Stimulated activated CD8-positive, alpha-beta memory T cell treated with anti-CD3 and anti-CD28 coated beads, Interleukin-7, amount 100 ng/mL, for 24 hours (primary cell): ENCODE results near the gene CTDP1.

Source experiments
- DNase-seq: peaks from one replicate; pipeline ENCODE4 v3.0.0-alpha.2; 2020; ENCODE audit warnings: low read depth

Gene CTDP1

GRCh38 chr18:79679552-79680099 lies at the start of gene CTDP1:
CTDP1 (plus strand) TSS chr18:79679803; CDS start chr18:79679948, 145 bp downstream.
- peak; percentile 76 for DNase-seq

GRCh38 chr18:79630281-79631095 lies 49.1 kb upstream of the CTDP1 start:
- no peak for DNase-seq

- DNase-seq = no peak
Observed at GRCh38 chr18:79631096-79631507, 48.5 kb upstream of the CTDP1 start.

GRCh38 chr18:79631761-79632446 lies 47.7 kb upstream of the CTDP1 start:
- DNase-seq = no peak

GRCh38 chr18:79632765-79633164 lies 46.8 kb upstream of the CTDP1 start:
- no peak for DNase-seq

GRCh38 chr18:79634186-79634585 lies 45.4 kb upstream of the CTDP1 start:
- DNase-seq = no peak

GRCh38 chr18:79634593-79635426 lies 44.8 kb upstream of the CTDP1 start:
- DNase-seq = no peak

GRCh38 chr18:79635427-79635726 lies 44.2 kb upstream of the CTDP1 start:
- no peak for DNase-seq

GRCh38 chr18:79637181-79637920 lies 42.3 kb upstream of the CTDP1 start:
- DNase-seq = no peak

GRCh38 chr18:79637921-79638909 lies 41.4 kb upstream of the CTDP1 start:
- no peak for DNase-seq

GRCh38 chr18:79639072-79639829 lies 40.4 kb upstream of the CTDP1 start:
- no peak for DNase-seq

- no peak for DNase-seq
Observed at GRCh38 chr18:79640064-79640672, 39.4 kb upstream of the CTDP1 start.

GRCh38 chr18:79640875-79641274 lies 38.7 kb upstream of the CTDP1 start:
- DNase-seq = no peak

GRCh38 chr18:79641722-79642497 lies 37.7 kb upstream of the CTDP1 start:
- no peak for DNase-seq

GRCh38 chr18:79642626-79643025 lies 37.0 kb upstream of the CTDP1 start:
- DNase-seq = no peak

GRCh38 chr18:79643054-79643984 lies 36.3 kb upstream of the CTDP1 start:
- DNase-seq = no peak

GRCh38 chr18:79644006-79644665 lies 35.5 kb upstream of the CTDP1 start:
- peak; percentile 44 for DNase-seq
